ENCODE results near the gene TAF1. TPM values are rescaled to one million over a fixed set of nuclear protein-coding genes. Genes with fewer than 3 reads are reported as not detected.

Gene TAF1
- total and polyA plus RNA-seq, 2 donors (not counting 1 experiment from before 2014, with no cell fraction given): 19.3 to 49.0 TPM

GRCh38 chrX:71366674-71367256 is 608 bp downstream of the TAF1 start:
- Histone ChIP-seq H3K9me3 (ENCODE audit: control insufficient read depth, insufficient read depth, low read depth, low read length) (no peaks in the 10 kb centered on the region), H3K9ac (ENCODE audit: insufficient read depth, low read length) (peak overlapping the region; percentile 86), H3K4me2 (ENCODE audit: extremely low read depth, insufficient read depth, low read length) (peak overlapping the region; percentile 82), H3K79me2 (ENCODE audit: control insufficient read depth, insufficient read depth, low read length) (peaks cover 27% of the 10 kb centered on the region), H3K27me3 (ENCODE audit: control insufficient read depth, insufficient read depth, low read length) (no peaks in the 10 kb centered on the region), H2AFZ (ENCODE audit: low read length) (peak overlapping the region; percentile 26), H3K36me3 (ENCODE audit: control insufficient read depth, insufficient read depth, low read length) (no peaks in the 10 kb centered on the region), H3K4me3 (replicated peaks in 1 of 4; ENCODE audit: control extremely low read depth in 1 of 4, insufficient read depth in 1 of 4, low read depth in 3 of 4, low read length in 4 of 4) (peak overlapping the region; percentile 68 to 84 (median 73)), H3K27ac (ENCODE audit: insufficient read depth, low read length) (peak overlapping the region; percentile 94), H4K20me1 (ENCODE audit: control insufficient read depth, extremely low read depth, insufficient read depth, low read length) (no peaks in the 10 kb centered on the region), H3K4me1 (ENCODE audit: control insufficient read depth, extremely low read depth, insufficient read depth, low read length) (peaks cover 2% of the 10 kb centered on the region)
- peak; percentile 27 to 29 for DNase-seq (ENCODE audit: low read depth in 2 of 2)
- TF ChIP-seq CTCF (conservative IDR thresholded peaks at IDR 0.05 in 1 of 2, IDR thresholded peaks at IDR 0.05 in 1 of 2; ENCODE audit: low read depth in 1 of 2, low read length in 2 of 2) (no peak), EZH2 (IDR thresholded peaks at IDR 0.05; ENCODE audit: low read length, missing control alignments) (no peak)

GRCh38 chrX:71367396-71367795 is 1.2 kb downstream of the TAF1 start:
- peak overlapping the region; percentile 82 for H3K4me2 ChIP-seq (ENCODE audit: extremely low read depth, insufficient read depth, low read length)
- no peaks in the 10 kb centered on the region for H3K9me3 ChIP-seq (ENCODE audit: control insufficient read depth, insufficient read depth, low read depth, low read length)
- no peaks in the 10 kb centered on the region for H4K20me1 ChIP-seq (ENCODE audit: control insufficient read depth, extremely low read depth, insufficient read depth, low read length)
- H3K79me2 ChIP-seq (ENCODE audit: control insufficient read depth, insufficient read depth, low read length): peaks cover 29% of the 10 kb centered on the region
- DNase-seq (ENCODE audit: low read depth in 2 of 2): peak in 1 of 2 donors; percentile 7
- H3K9ac ChIP-seq (ENCODE audit: insufficient read depth, low read length): peak overlapping the region; percentile 86
- no peaks in the 10 kb centered on the region for H3K36me3 ChIP-seq (ENCODE audit: control insufficient read depth, insufficient read depth, low read length)
- H2AFZ ChIP-seq (ENCODE audit: low read length): no peak overlapping the region
- no peaks in the 10 kb centered on the region for H3K27me3 ChIP-seq (ENCODE audit: control insufficient read depth, insufficient read depth, low read length)
- H3K27ac ChIP-seq (ENCODE audit: insufficient read depth, low read length): peak overlapping the region; percentile 94
- no peak for TF ChIP-seq CTCF (conservative IDR thresholded peaks at IDR 0.05 in 1 of 2, IDR thresholded peaks at IDR 0.05 in 1 of 2; ENCODE audit: low read depth in 1 of 2, low read length in 2 of 2)
- no peak for TF ChIP-seq EZH2 (IDR thresholded peaks at IDR 0.05; ENCODE audit: low read length, missing control alignments)
- H3K4me1 ChIP-seq (ENCODE audit: control insufficient read depth, extremely low read depth, insufficient read depth, low read length): peaks cover 2% of the 10 kb centered on the region
- H3K4me3 ChIP-seq (replicated peaks in 1 of 4; ENCODE audit: control extremely low read depth in 1 of 4, insufficient read depth in 1 of 4, low read depth in 3 of 4, low read length in 4 of 4): peak overlapping the region; percentile 68 to 84 (median 73)

GRCh38 chrX:71372388-71372787 is 6.2 kb downstream of the TAF1 start:
- Histone ChIP-seq H3K27ac (ENCODE audit: insufficient read depth, low read length) (no peak overlapping the region), H4K20me1 (ENCODE audit: control insufficient read depth, extremely low read depth, insufficient read depth, low read length) (no peaks in the 10 kb centered on the region), H2AFZ (ENCODE audit: low read length) (no peak overlapping the region), H3K9me3 (ENCODE audit: control insufficient read depth, insufficient read depth, low read depth, low read length) (no peaks in the 10 kb centered on the region), H3K4me2 (ENCODE audit: extremely low read depth, insufficient read depth, low read length) (no peak overlapping the region), H3K9ac (ENCODE audit: insufficient read depth, low read length) (no peak overlapping the region), H3K79me2 (ENCODE audit: control insufficient read depth, insufficient read depth, low read length) (peaks cover 21% of the 10 kb centered on the region), H3K4me1 (ENCODE audit: control insufficient read depth, extremely low read depth, insufficient read depth, low read length) (peaks cover 2% of the 10 kb centered on the region), H3K4me3 (replicated peaks in 1 of 4; ENCODE audit: control extremely low read depth in 1 of 4, insufficient read depth in 1 of 4, low read depth in 3 of 4, low read length in 4 of 4) (no peak overlapping the region), H3K36me3 (ENCODE audit: control insufficient read depth, insufficient read depth, low read length) (peaks cover 2% of the 10 kb centered on the region), H3K27me3 (ENCODE audit: control insufficient read depth, insufficient read depth, low read length) (no peaks in the 10 kb centered on the region)
- no peak for DNase-seq (ENCODE audit: low read depth in 2 of 2)
- no peak for TF ChIP-seq EZH2 (IDR thresholded peaks at IDR 0.05; ENCODE audit: low read length, missing control alignments)
- TF ChIP-seq CTCF (conservative IDR thresholded peaks at IDR 0.05 in 1 of 2, IDR thresholded peaks at IDR 0.05 in 1 of 2; ENCODE audit: low read depth in 1 of 2, low read length in 2 of 2): no peak

Data from fibroblast of lung (primary cell).